Astrocyte of the hippocampus (primary cell): Measurements from ENCODE around the gene SAMD9.
"Not testable (repeated sequence)": the region's sequence is repeated elsewhere in the genome, so short reads cannot be mapped to it uniquely, and the experiment has no call there.

Source experiments
- DNase-seq: peaks from one replicate; pipeline ENCODE4 v3.0.0; 2011; ENCODE audit warnings: low read depth, low spot score

SAMD9 gene

GRCh38 chr7:93117852-93118530 lies at the start of gene SAMD9:
Gene SAMD9, minus strand, starts transcription at chr7:93117979. Its CDS starts 11,882 bp downstream, at chr7:93106097.
- peak; percentile 78 for DNase-seq

GRCh38 chr7:93165447-93165846 lies 47.7 kb upstream of the SAMD9 start:
- no peak for DNase-seq

- DNase-seq, result no peak
These were observed 47.0 kb upstream of the SAMD9 start for GRCh38 chr7:93164766-93165165.

GRCh38 chr7:93161181-93161762 lies 43.5 kb upstream of the SAMD9 start:
- no peak for DNase-seq

- no peak for DNase-seq
These were observed 42.6 kb upstream of the SAMD9 start for GRCh38 chr7:93160410-93160809.

GRCh38 chr7:93159490-93159889 lies 41.7 kb upstream of the SAMD9 start:
- DNase-seq, result no peak

- peak; percentile 15 for DNase-seq
These were observed 39.1 kb upstream of the SAMD9 start for GRCh38 chr7:93156884-93157283.

GRCh38 chr7:93150200-93150835 lies 32.5 kb upstream of the SAMD9 start:
- peak; percentile 6 for DNase-seq

- DNase-seq, result no peak
These were observed 30.9 kb upstream of the SAMD9 start for GRCh38 chr7:93148727-93149126.

GRCh38 chr7:93148144-93148543 lies 30.4 kb upstream of the SAMD9 start, which contains the start of gene SAMD9L:
Gene SAMD9L, minus strand, starts transcription at chr7:93148385. Its CDS starts 12,414 bp downstream, at chr7:93135971.
- peak; percentile 15 for DNase-seq

GRCh38 chr7:93147363-93147762 lies 29.6 kb upstream of the SAMD9 start:
- peak; percentile 71 for DNase-seq

GRCh38 chr7:93146472-93147141 lies 28.8 kb upstream of the SAMD9 start:
- DNase-seq, result no peak

GRCh38 chr7:93146036-93146435 lies 28.3 kb upstream of the SAMD9 start:
- DNase-seq, result no peak

GRCh38 chr7:93145354-93145753 lies 27.6 kb upstream of the SAMD9 start:
- no peak for DNase-seq

GRCh38 chr7:93142127-93142526 lies 24.3 kb upstream of the SAMD9 start:
- DNase-seq, result no peak

- no peak for DNase-seq
These were observed 22.9 kb upstream of the SAMD9 start for GRCh38 chr7:93140582-93141191.

- DNase-seq, result no peak
These were observed 20.8 kb upstream of the SAMD9 start for GRCh38 chr7:93138576-93138975.

- no peak for DNase-seq
These were observed 15.2 kb upstream of the SAMD9 start for GRCh38 chr7:93133005-93133404.

- no peak for DNase-seq
These were observed 14.4 kb upstream of the SAMD9 start for GRCh38 chr7:93132216-93132615.

GRCh38 chr7:93126954-93127353 lies 9.2 kb upstream of the SAMD9 start:
- DNase-seq, result not testable (repeated sequence)

- not testable (repeated sequence) for DNase-seq
These were observed 5.8 kb upstream of the SAMD9 start for GRCh38 chr7:93123532-93123931.
